Measurements from ENCODE around the gene MAP3K6. TPM values are rescaled to one million over a fixed set of nuclear protein-coding genes. Genes with fewer than 3 reads are reported as not detected.

MAP3K6 gene
- total and polyA plus RNA-seq, 2 of the 4 experiments (the other 2 are of a cell fraction), result 4.8 to 15.9 TPM

DNA sequence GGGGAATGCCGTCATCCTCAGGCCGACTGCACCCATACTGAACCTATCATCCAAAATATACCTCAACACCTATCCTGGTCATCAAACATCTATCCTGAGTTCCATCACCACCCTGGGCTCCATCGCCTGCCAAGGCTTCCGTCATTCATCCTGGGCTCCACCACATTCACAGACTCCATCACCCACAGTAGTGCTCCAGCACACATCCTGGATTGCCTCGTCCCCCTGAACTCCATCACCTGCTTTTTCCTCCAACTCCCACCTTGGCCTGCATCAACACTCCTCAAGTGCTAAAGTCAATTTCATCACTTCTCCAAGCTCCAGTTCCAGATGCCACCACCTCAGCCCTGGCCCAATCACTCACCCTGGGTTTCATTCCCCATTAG is 7.8 kb downstream of the MAP3K6 start:
- no peak overlapping the region for H2AFZ ChIP-seq (replicated peaks; ENCODE audit: low read length, poor library complexity)
- TF ChIP-seq RAD21 (IDR thresholded peaks at IDR 0.05; ENCODE audit: low read length) (no peak), FOS (IDR thresholded peaks at IDR 0.05; ENCODE audit: low read depth, low read length) (no peak), RFX5 (IDR thresholded peaks at IDR 0.05; ENCODE audit: low read depth, low read length) (no peak), SMC3 (IDR thresholded peaks at IDR 0.05; ENCODE audit: low read depth, low read length) (no peak), MAFK (IDR thresholded peaks at IDR 0.05; ENCODE audit: low read depth, low read length) (no peak), BHLHE40 (IDR thresholded peaks at IDR 0.05; ENCODE audit: low read depth, low read length) (no peak), RCOR1 (IDR thresholded peaks at IDR 0.05; ENCODE audit: insufficient replicate concordance, low read length) (no peak), CEBPB (IDR thresholded peaks at IDR 0.05; ENCODE audit: low read depth, low read length) (no peak), MXI1 (IDR thresholded peaks at IDR 0.05; ENCODE audit: borderline replicate concordance, low read depth, low read length) (no peak), CHD1 (IDR thresholded peaks at IDR 0.05; ENCODE audit: low read depth, low read length) (no peak)
- H3K36me3 ChIP-seq (ENCODE audit: control insufficient read depth, insufficient read depth, low read length), result peaks cover 55% of the 10 kb centered on the region
- in situ Hi-C loops (cut with MboI; ENCODE audit: low sequenced_read_pairs) (no loop called here), intact Hi-C loops (cut with micrococcal nuclease) (no loop called here), dilution Hi-C loops (cut with HindIII; ENCODE audit: low sequenced_read_pairs, unreplicated experiment) (no loop called here)
- BruUV-seq (replicated peaks), result no TSS peak
- WGBS, 2 experiments (ENCODE audit: extremely low coverage in 2 of 2, insufficient read length in 1 of 2), result 100% methylated on average over 5 of the region's 5 CpGs; no CpG with 5 or more reads in 1 of the 2 experiments
- H2BK20ac ChIP-seq (ENCODE audit: low read depth, low read length), result no peak overlapping the region
- H3K9me1 ChIP-seq (ENCODE audit: insufficient read depth, low read length), result no peaks in the 10 kb centered on the region
- no peaks in the 10 kb centered on the region for H3K9me3 ChIP-seq (ENCODE audit: control insufficient read depth, insufficient read depth, low read length)
- ChIA-PET CTCF (interaction anchor here (1.2 kb wide), 1 partner anchor 27 kb away, joined by 3 read pairs; no protein-coding TSS in a partner anchor), POLR2A (ENCODE audit: unreplicated experiment) (no interaction called here)
- H4K20me1 ChIP-seq (ENCODE audit: insufficient read depth, low read length), result no peaks in the 10 kb centered on the region
- H2AK9ac ChIP-seq (replicated peaks; ENCODE audit: low read depth, low read length, poor library complexity), result peak overlapping the region; percentile 90
- no peak overlapping the region for H2BK120ac ChIP-seq (ENCODE audit: low read depth, low read length)
- no peaks in the 10 kb centered on the region for H3K4me1 ChIP-seq (ENCODE audit: control insufficient read depth, insufficient read depth, low read length)
- DNase-seq (no peak), ATAC-seq (ENCODE audit: low read depth) (no peak)
- no peak overlapping the region for H4K8ac ChIP-seq (ENCODE audit: low read depth in 2 of 2, low read length in 2 of 2)
- H3K27ac ChIP-seq (ENCODE audit: insufficient read depth, low read length), result no peak overlapping the region
- H3K27me3 ChIP-seq (ENCODE audit: control insufficient read depth, insufficient read depth, low read length), result no peaks in the 10 kb centered on the region
- H3K4me2 ChIP-seq (ENCODE audit: low read depth, low read length), result no peak overlapping the region
- no peak overlapping the region for H2AK5ac ChIP-seq (ENCODE audit: low read depth, low read length)
- H3K4ac ChIP-seq (ENCODE audit: low read depth, low read length), result no peak overlapping the region
- no peak overlapping the region for H3K56ac ChIP-seq (ENCODE audit: extremely low read depth, insufficient read depth, low read length)
- no peak overlapping the region for H2BK15ac ChIP-seq (ENCODE audit: low read depth, low read length)
- H3K9ac ChIP-seq (ENCODE audit: low read depth, low read length), result no peak overlapping the region
- no peak overlapping the region for H3K23ac ChIP-seq (ENCODE audit: low read depth, low read length)
- no peak overlapping the region for H3K4me3 ChIP-seq (ENCODE audit: insufficient read depth, low read depth, low read length)
- H4K5ac ChIP-seq (ENCODE audit: low read depth, low read length), result no peak overlapping the region
- no peak overlapping the region for H4K91ac ChIP-seq (ENCODE audit: insufficient read depth, low read depth, low read length)
- H3K14ac ChIP-seq (replicated peaks; ENCODE audit: low read depth, low read length), result no peak overlapping the region
- no peak overlapping the region for H3K18ac ChIP-seq (ENCODE audit: low read depth, low read length)
- H2BK5ac ChIP-seq (ENCODE audit: low read depth, low read length, poor library complexity, severe bottlenecking), result no peak overlapping the region
- H3K79me1 ChIP-seq (ENCODE audit: low read depth in 1 of 2, low read length in 2 of 2), result no peaks in the 10 kb centered on the region; a peak in 1 of 4 replicates
